K562 (cell line): Measurements from ENCODE around the gene DHX32. TPM values are rescaled to one million over a fixed set of nuclear protein-coding genes. Genes with fewer than 3 reads are reported as not detected.

Experiments used
- ATAC-seq: fragments of 200-7000 bp; cut with Tn5 transposase; 3 replicates; pipeline ENCODE4 v1.9.1; 2020; ENCODE audit warnings: moderate library complexity
- BruUV-seq: library from RNA; stranded (reverse); fragments of 400-500 nt; replicated peaks from 2 replicates; lab custom pipeline; 2021; lab: Mats Ljungman, UMichigan
- CTCF ChIA-PET: fragments of 300-600 bp; formaldehyde crosslinking; extraction: SDS; loops from one replicate; lab custom pipeline; 2021; ENCODE audit warnings: low intra/inter-chr PET ratio; lab: Yijun Ruan, JAX
- POLR2A ChIA-PET: fragments of 300-600, 350-650 bp; sonication (Branson Sonifier 250); formaldehyde crosslinking; extraction: SDS; loops from one replicate; lab custom pipeline; 2021; ENCODE audit warnings: antibody characterized with exemption, inconsistent platforms; lab: Yijun Ruan, JAX
- DNase-seq, 4 experiments: peaks; one replicate each; pipeline versions ENCODE4 v3.0.0 to v3.0.0-alpha.2; 2011 to 2018; ENCODE audit warnings: low spot score in 3 of 4, mixed read lengths in 3 of 4; ENCODE audit errors: extremely low read depth in 1 of 4
- FAIRE-seq: peaks from 2 replicates; lab custom pipeline; 2011; peaks lifted over from hg19 to GRCh38; lab: Jason Lieb, UNC
- H2AFZ ChIP-seq: 2 replicates; pipeline ENCODE4 v1.6.0; 2011; ENCODE audit warnings: low read depth, low read length, control low read depth, inconsistent platforms
- H3K27ac ChIP-seq: fragments of 200-600 bp; 3 replicates; pipeline ENCODE4 v1.8.0; 2011; ENCODE audit warnings: low read depth, mild to moderate bottlenecking, control low read depth, inconsistent platforms, low read length, moderate library complexity, mixed read lengths; ENCODE audit errors: extremely low read depth
- H3K27me3 ChIP-seq, 2 experiments: fragments of 300-600 bp in 1 of 2; 2 replicates in 1 of 2; 3 replicates in 1 of 2; pipeline versions ENCODE4 v1.6.0 to v1.8.0; 2011; ENCODE audit warnings: inconsistent platforms in 2 of 2, low read length in 2 of 2, mild to moderate bottlenecking in 1 of 2, mixed read lengths in 1 of 2, moderate library complexity in 1 of 2; ENCODE audit not compliant: control insufficient read depth in 2 of 2, insufficient read depth in 2 of 2
- H3K36me3 ChIP-seq: fragments of 300-600 bp; 3 replicates; pipeline ENCODE4 v1.8.0; 2011; ENCODE audit warnings: mild to moderate bottlenecking, low read length, inconsistent platforms; ENCODE audit not compliant: control insufficient read depth, insufficient read depth
- H3K4me1 ChIP-seq, 2 experiments: fragments of 200-600 bp in 1 of 2; replicated peaks in 1 of 2; 2 replicates in 1 of 2; 3 replicates in 1 of 2; pipeline versions ENCODE4 v1.5.1 to v1.8.0; 2011; ENCODE audit warnings: inconsistent platforms in 2 of 2, low read length in 2 of 2, mild to moderate bottlenecking in 1 of 2, mixed read lengths in 1 of 2, moderate library complexity in 1 of 2; ENCODE audit not compliant: control insufficient read depth in 2 of 2, insufficient read depth in 2 of 2
- H3K4me2 ChIP-seq: 2 replicates; pipeline ENCODE4 v1.6.1; 2011; ENCODE audit warnings: low read length, control low read depth, inconsistent platforms, mixed read lengths; ENCODE audit not compliant: insufficient read depth
- H3K4me3 ChIP-seq: fragments of 200-600 bp; sonication (generic), shearing (Covaris generic); 2 replicates; pipeline ENCODE4 v1.5.1; 2016; ENCODE audit warnings: control low read depth, inconsistent platforms
- H3K79me2 ChIP-seq: fragments of 200-600 bp; 3 replicates; pipeline ENCODE4 v1.8.0; 2011; ENCODE audit warnings: low read length, inconsistent platforms; ENCODE audit not compliant: control insufficient read depth, insufficient read depth
- H3K9ac ChIP-seq, 2 experiments: 2 replicates each; pipeline versions ENCODE4 v1.6.0 to v1.6.1; 2011; ENCODE audit warnings: low read depth in 2 of 2, low read length in 2 of 2, control low read depth in 1 of 2, inconsistent platforms in 1 of 2, mild to moderate bottlenecking in 1 of 2, mixed read lengths in 1 of 2; ENCODE audit not compliant: insufficient read depth in 1 of 2
- H3K9me1 ChIP-seq: one replicate; pipeline ENCODE4 v1.6.0; 2011; ENCODE audit warnings: inconsistent platforms, mild to moderate bottlenecking, low read length, moderate library complexity; ENCODE audit not compliant: control insufficient read depth, insufficient read depth
- H3K9me3 ChIP-seq: replicated peaks from 2 replicates; pipeline ENCODE4 v1.5.1; 2011; ENCODE audit warnings: low read depth, low read length, inconsistent platforms; ENCODE audit not compliant: control insufficient read depth, insufficient read depth
- H4K20me1 ChIP-seq: replicated peaks from 2 replicates; pipeline ENCODE4 v1.6.1; 2011; ENCODE audit warnings: low read length, inconsistent platforms, mixed read lengths; ENCODE audit not compliant: control insufficient read depth, insufficient read depth
- CAMTA2 ChIP-seq: fragments of 250-450 bp; sonication (Bioruptor Pico); conservative IDR thresholded peaks from 2 replicates; pipeline ENCODE4 v1.5.1; 2022
- CREBBP ChIP-seq: IDR thresholded peaks from one replicate; pipeline ENCODE4 v1.6.1; 2012; ENCODE audit warnings: low read depth, mild to moderate bottlenecking, control low read depth, inconsistent platforms, low read length
- DNMT1 ChIP-seq: fragments of 450-650 bp; IDR thresholded peaks from 2 replicates; pipeline ENCODE4 v1.6.1; 2016; ENCODE audit warnings: antibody characterized with exemption, mild to moderate bottlenecking
- EP400 ChIP-seq: fragments of 450-650 bp; IDR thresholded peaks from 2 replicates; pipeline ENCODE4 v1.6.1; 2017; ENCODE audit warnings: antibody characterized with exemption, mild to moderate bottlenecking, moderate library complexity
- GTF2E2 ChIP-seq: fragments of 200-800 bp; sonication (Bioruptor generic); IDR thresholded peaks from 2 replicates; pipeline ENCODE4 v1.6.1; 2016; ENCODE audit warnings: missing genetic modification characterization, missing compliant biosample characterization
- HDAC1 ChIP-seq, 2 experiments: fragments of 450-650 bp; IDR thresholded peaks; 2 replicates each; pipeline ENCODE4 v1.6.1; 2016 to 2017; ENCODE audit warnings: inconsistent platforms in 1 of 2, mild to moderate bottlenecking in 1 of 2, moderate library complexity in 1 of 2
- ILF3 ChIP-seq: fragments of 450-650 bp; IDR thresholded peaks from 2 replicates; pipeline ENCODE4 v1.6.1; 2018; ENCODE audit warnings: antibody characterized with exemption, mild to moderate bottlenecking, moderate library complexity, borderline replicate concordance
- NCOA1 ChIP-seq: fragments of 450-650 bp; IDR thresholded peaks from 2 replicates; pipeline ENCODE4 v1.6.1; 2016; ENCODE audit warnings: low read depth
- SMARCA4 ChIP-seq: fragments of 450-650 bp; IDR thresholded peaks from 2 replicates; pipeline ENCODE4 v1.6.1; 2016
- WGBS: fragments of 100-300 bp; shearing (Covaris generic); methylation state at CpG from one replicate; pipeline ENCODE4 v1.1.6; 2016; ENCODE audit warnings: low coverage, mixed read lengths; ENCODE audit not compliant: insufficient coverage; ENCODE audit errors: missing lambda C conversion rate; 5-methylcytosine and 5-hydroxymethylcytosine counted together
- in situ Hi-C: fragments of 300-500 bp; cut with MboI; formaldehyde crosslinking; loops from 4 replicates; pipeline ENCODE4 v1.15.0; 2018; ENCODE audit warnings: inconsistent platforms, mixed read lengths
- intact Hi-C: fragments of 100-400 bp; cut with micrococcal nuclease; formaldehyde crosslinking; loops from 2 replicates; pipeline ENCODE4 v1.14.2; 2022
- polyA plus RNA-seq, 8 experiments: library from polyadenylated mRNA; depleted of rRNA in 4 of 8; stranded (reverse) in 5 of 8; unstranded in 3 of 8; fragments of >200 nt; fragmentation: Nextera tagmentation in 2 of 8; fragmentation: Illumina TruSeq in 1 of 8; extraction: Ambion mirVana in 2 of 8; extraction: Trizol in 1 of 8; gene quantifications; 2 replicates each; pipeline versions ENCODE4 v1.2.1 to v1.2.3, GENCODE V29; 2011 to 2014; ENCODE audit warnings: inconsistent platforms in 1 of 8, missing spikeins in 1 of 8
- total RNA-seq, 7 experiments: library from RNA; depleted of rRNA in 6 of 7; stranded (reverse); fragments of >200 nt in 6 of 7; fragmentation: Illumina TruSeq in 2 of 7; extraction: Trizol in 2 of 7; gene quantifications; 2 replicates each; pipeline versions ENCODE4 v1.2.1 to v1.2.3, GENCODE V29; 2011 to 2021; ENCODE audit warnings: low replicate concordance in 1 of 7
- TF ChIP-seq, protein P1 (sequence below), 2 experiments: fragments of 450-650 bp in 1 of 2; sonication (generic) in 1 of 2; formaldehyde crosslinking in 1 of 2; IDR thresholded peaks in 1 of 2; conservative IDR thresholded peaks in 1 of 2; 2 replicates each; pipeline versions ENCODE4 v1.6.1 to v1.8.1; 2016 to 2023; ENCODE audit warnings: mild to moderate bottlenecking in 2 of 2, moderate library complexity in 2 of 2, inconsistent platforms in 1 of 2, missing genetic modification reagents in 1 of 2
- TF ChIP-seq, protein P2 (sequence below): fragments of 250-450 bp; sonication (Bioruptor Pico); IDR thresholded peaks from 2 replicates; pipeline ENCODE4 v1.8.0; 2021; ENCODE audit warnings: moderate library complexity, mild to moderate bottlenecking, inconsistent platforms
- TF ChIP-seq, protein P3 (sequence below): sonication (generic); formaldehyde crosslinking; IDR thresholded peaks from 2 replicates; pipeline ENCODE4 v1.8.0; 2022; ENCODE audit warnings: missing genetic modification reagents, mild to moderate bottlenecking, moderate library complexity, borderline replicate concordance
- TF ChIP-seq, protein P4 (sequence below): fragments of 150-350 bp; IDR thresholded peaks from 2 replicates; pipeline ENCODE4 v1.6.1; 2014; ENCODE audit warnings: low read depth, mild to moderate bottlenecking, low read length, borderline replicate concordance

The DHX32 gene
- total and polyA plus RNA-seq, 9 of the 15 experiments (the other 6 are each of a cell fraction or from before 2014, with no cell fraction given): 5.8 to 23.5 (median 17.5) TPM

DNA sequence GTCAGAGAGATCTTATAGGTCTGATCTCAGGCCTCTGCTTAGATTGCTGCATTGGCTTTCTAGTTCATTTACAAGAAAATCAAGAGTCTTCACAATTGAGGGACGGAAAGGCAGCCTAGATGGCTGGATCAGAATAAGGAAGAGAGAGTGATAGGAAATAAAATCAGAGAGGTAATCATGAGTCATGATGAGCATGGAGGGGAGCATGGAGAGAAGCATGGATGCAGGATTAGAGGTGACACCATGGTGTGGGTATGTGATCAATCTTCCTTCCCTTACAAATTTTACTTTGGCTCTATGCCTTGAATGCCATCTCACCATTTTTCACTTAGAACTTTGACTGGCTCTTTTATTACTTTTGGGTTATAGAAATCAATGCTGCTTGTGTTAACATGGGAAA is 56.4 kb downstream of the DHX32 start (continued):
- TF ChIP-seq, protein P1, sequence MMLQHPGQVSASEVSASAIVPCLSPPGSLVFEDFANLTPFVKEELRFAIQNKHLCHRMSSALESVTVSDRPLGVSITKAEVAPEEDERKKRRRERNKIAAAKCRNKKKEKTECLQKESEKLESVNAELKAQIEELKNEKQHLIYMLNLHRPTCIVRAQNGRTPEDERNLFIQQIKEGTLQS (IDR thresholded peaks at IDR 0.05): peak; percentile 55
- TF ChIP-seq, protein P1 (CRISPR knock-in tag; conservative IDR thresholded peaks at IDR 0.05): no peak
- TF ChIP-seq CREBBP: no peak
- TF ChIP-seq CAMTA2 (CRISPR knock-in tag): no peak
- TF ChIP-seq, protein P2, sequence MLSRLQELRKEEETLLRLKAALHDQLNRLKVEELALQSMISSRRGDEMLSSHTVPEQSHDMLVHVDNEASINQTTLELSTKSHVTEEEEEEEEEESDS: no peak
- TF ChIP-seq ILF3: no peak
- TF ChIP-seq HDAC1 (IDR thresholded peaks at IDR 0.05): 0 out of 4 replicates have a peak, but pooled peaks of 1 of the 2 experiments have one; percentile 39

DNA sequence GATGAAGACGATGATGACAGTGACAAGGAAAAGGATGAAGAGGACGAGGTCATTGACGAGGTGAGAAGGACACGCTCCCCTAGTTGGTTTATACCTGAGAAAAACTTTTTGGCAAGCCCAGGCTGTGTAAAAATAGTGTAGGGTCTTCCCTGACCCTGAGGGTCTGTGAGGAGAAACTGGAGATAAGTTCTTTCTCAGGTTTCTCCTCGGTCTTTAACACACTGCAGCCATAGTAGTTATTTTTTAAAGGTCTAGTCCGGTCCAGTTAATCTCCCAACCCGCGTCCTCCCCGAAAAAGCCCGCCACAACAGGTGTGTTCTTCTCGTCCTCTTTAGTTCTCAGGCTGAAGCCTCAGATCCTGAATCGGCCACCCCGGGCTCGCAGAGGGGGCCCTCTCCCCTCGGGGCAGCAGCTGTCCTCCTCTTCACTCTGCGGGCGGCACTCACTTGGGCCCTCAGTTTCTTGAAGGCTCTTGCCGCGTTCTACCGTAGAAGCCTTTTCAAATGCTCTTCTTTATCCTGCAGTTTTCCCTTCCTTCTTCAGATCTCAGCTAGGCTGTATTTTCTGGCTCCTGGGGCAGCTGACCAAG is 57.3 kb downstream of the DHX32 start:
- Histone ChIP-seq H3K9me1 (peaks cover 5% of the 10 kb centered on the region), H3K79me2 (peaks cover 87% of the 10 kb centered on the region), H3K9me3 (no peaks in the 10 kb centered on the region), H3K36me3 (peaks cover 48% of the 10 kb centered on the region), H3K27me3 (no peaks in the 10 kb centered on the region), H3K27ac (peak overlapping the region; percentile 100), H4K20me1 (peaks cover 4% of the 10 kb centered on the region; the same call in 1 of the 2 replicates), H3K4me2 (peak overlapping the region; percentile 72), H3K9ac (peak overlapping the region; percentile 95 to 98), H3K4me3 (peak overlapping the region; percentile 84), H3K4me1 (peaks cover 11 to 38% of the 10 kb centered on the region in 2 experiments; a peak in 4 of 5 replicates), H2AFZ (peak overlapping the region; percentile 99)
- POLR2A ChIA-PET: interaction anchor here (0.5 kb wide), 1 partner anchor 31 kb away, joined by 3 read pairs; no protein-coding TSS in a partner anchor
- intact Hi-C loops: no loop called here
- peak in 1 of 4 experiments; percentile 31 for DNase-seq
- BruUV-seq: TSS peak; percentile 73
- FAIRE-seq: no peak
- 1% methylated on average over 12 of the region's 20 CpGs for WGBS
- in situ Hi-C loops: no loop called here
- CTCF ChIA-PET: no interaction called here
- ATAC-seq: peak; percentile 32
- no peak for TF ChIP-seq DNMT1
- TF ChIP-seq, protein P3, sequence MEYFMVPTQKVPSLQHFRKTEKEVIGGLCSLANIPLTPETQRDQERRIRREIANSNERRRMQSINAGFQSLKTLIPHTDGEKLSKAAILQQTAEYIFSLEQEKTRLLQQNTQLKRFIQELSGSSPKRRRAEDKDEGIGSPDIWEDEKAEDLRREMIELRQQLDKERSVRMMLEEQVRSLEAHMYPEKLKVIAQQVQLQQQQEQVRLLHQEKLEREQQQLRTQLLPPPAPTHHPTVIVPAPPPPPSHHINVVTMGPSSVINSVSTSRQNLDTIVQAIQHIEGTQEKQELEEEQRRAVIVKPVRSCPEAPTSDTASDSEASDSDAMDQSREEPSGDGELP: 0 out of 2 replicates have a peak, but pooled peaks have one; percentile 2
- 0 out of 2 replicates have a peak, but pooled peaks have one; percentile 1 for TF ChIP-seq NCOA1
- TF ChIP-seq GTF2E2 (tag): 0 out of 2 replicates have a peak, but pooled peaks have one; percentile 22
- TF ChIP-seq EP400: peak; percentile 44; the same call in 1 of the 2 replicates
- no peak for TF ChIP-seq SMARCA4
- TF ChIP-seq, protein P4, sequence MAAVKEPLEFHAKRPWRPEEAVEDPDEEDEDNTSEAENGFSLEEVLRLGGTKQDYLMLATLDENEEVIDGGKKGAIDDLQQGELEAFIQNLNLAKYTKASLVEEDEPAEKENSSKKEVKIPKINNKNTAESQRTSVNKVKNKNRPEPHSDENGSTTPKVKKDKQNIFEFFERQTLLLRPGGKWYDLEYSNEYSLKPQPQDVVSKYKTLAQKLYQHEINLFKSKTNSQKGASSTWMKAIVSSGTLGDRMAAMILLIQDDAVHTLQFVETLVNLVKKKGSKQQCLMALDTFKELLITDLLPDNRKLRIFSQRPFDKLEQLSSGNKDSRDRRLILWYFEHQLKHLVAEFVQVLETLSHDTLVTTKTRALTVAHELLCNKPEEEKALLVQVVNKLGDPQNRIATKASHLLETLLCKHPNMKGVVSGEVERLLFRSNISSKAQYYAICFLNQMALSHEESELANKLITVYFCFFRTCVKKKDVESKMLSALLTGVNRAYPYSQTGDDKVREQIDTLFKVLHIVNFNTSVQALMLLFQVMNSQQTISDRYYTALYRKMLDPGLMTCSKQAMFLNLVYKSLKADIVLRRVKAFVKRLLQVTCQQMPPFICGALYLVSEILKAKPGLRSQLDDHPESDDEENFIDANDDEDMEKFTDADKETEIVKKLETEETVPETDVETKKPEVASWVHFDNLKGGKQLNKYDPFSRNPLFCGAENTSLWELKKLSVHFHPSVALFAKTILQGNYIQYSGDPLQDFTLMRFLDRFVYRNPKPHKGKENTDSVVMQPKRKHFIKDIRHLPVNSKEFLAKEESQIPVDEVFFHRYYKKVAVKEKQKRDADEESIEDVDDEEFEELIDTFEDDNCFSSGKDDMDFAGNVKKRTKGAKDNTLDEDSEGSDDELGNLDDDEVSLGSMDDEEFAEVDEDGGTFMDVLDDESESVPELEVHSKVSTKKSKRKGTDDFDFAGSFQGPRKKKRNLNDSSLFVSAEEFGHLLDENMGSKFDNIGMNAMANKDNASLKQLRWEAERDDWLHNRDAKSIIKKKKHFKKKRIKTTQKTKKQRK: no peak
